GM12864 (cell line): Measurements from ENCODE around the gene SLC16A10.

Source experiments
- DNase-seq: peaks from one replicate; pipeline ENCODE4 v3.0.0-alpha.2; 2011; ENCODE audit warnings: low read depth
- H3K4me3 ChIP-seq: 2 replicates; pipeline ENCODE4 v1.5.1; 2011; ENCODE audit warnings: mild to moderate bottlenecking, low read depth, low read length, control low read depth
- CTCF ChIP-seq: IDR thresholded peaks from 2 replicates; pipeline ENCODE4 v1.5.1; 2011; ENCODE audit warnings: low read depth, mild to moderate bottlenecking, moderate library complexity, low read length, control low read depth, inconsistent platforms; ENCODE audit errors: missing control alignments

The SLC16A10 gene, protein sequence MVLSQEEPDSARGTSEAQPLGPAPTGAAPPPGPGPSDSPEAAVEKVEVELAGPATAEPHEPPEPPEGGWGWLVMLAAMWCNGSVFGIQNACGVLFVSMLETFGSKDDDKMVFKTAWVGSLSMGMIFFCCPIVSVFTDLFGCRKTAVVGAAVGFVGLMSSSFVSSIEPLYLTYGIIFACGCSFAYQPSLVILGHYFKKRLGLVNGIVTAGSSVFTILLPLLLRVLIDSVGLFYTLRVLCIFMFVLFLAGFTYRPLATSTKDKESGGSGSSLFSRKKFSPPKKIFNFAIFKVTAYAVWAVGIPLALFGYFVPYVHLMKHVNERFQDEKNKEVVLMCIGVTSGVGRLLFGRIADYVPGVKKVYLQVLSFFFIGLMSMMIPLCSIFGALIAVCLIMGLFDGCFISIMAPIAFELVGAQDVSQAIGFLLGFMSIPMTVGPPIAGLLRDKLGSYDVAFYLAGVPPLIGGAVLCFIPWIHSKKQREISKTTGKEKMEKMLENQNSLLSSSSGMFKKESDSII

GRCh38 chr6:111087106-111087835, at the start of gene SLC16A10:
Gene SLC16A10 (plus strand): TSS chr6:111087503. CDS start chr6:111087753, 250 bp downstream.
- DNase-seq, result peak; percentile 22
- TF ChIP-seq CTCF, result no peak
- H3K4me3 ChIP-seq, result peak within 1 kb of the TSS; percentile 78

GRCh38 chr6:111038534-111039252, 48.6 kb upstream of the SLC16A10 start:
- no peak overlapping the region for H3K4me3 ChIP-seq
- TF ChIP-seq CTCF, result no peak
- peak; percentile 10 for DNase-seq

DNA sequence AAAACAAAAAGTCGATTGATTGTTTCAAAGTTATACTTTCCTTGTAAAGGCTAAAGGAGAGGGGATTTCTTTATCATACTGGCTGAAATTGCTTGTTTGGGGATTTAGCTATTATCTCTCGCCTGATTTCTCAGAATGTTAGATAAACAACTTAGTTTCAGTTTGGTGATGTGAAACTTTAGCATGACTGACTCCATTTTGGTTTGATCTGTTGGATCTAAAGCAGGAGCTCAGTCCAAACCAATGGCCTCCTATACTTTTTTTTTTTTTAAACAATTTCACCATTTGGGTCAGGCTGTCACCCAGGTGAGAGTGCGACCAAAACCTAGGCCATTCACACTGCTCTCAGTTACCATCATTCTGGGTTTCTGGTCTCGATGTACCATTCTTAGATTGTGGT, 45.4 kb upstream of the SLC16A10 start:
- DNase-seq, result no peak
- TF ChIP-seq CTCF, result no peak
- no peak overlapping the region for H3K4me3 ChIP-seq

DNA sequence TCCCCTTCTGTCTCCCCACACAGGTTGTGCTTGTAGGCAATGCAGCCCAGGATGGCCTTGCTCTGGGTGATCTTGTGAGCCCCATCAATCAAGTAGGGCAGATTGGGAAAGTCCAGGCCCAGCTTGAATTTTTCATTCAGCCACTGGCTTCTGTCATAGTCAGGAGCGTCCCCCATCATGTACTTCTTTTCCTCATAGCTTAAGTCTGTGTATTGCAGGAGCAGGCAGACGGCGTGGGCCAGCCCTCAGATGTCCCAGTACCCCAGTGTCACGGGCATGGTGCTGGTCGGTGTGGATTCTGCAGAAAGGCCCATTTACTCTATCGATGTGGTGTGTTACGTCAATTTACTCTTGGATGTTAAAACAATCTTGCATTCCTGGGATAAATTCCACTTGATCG, 40.1 kb upstream of the SLC16A10 start:
- TF ChIP-seq CTCF, result no peak
- no peak overlapping the region for H3K4me3 ChIP-seq
- no peak for DNase-seq

GRCh38 chr6:111050261-111051023, 36.9 kb upstream of the SLC16A10 start:
- TF ChIP-seq CTCF, result no peak
- no peak for DNase-seq
- no peak overlapping the region for H3K4me3 ChIP-seq

- no peak for DNase-seq
- no peak overlapping the region for H3K4me3 ChIP-seq
- TF ChIP-seq CTCF, result no peak
Measured at GRCh38 chr6:111052171-111052570, 35.1 kb upstream of the SLC16A10 start.
